KG1 (cell line): ENCODE data around the gene TPX2.
A peak's percentile ranks its signal among the peaks of the same experiment; 100 is the strongest.
"Not testable (repeated sequence)": the region's sequence is repeated elsewhere in the genome, so short reads cannot be mapped to it uniquely, and the experiment has no call there.

Experiments used
- DNase-seq: peaks from one replicate; lab custom pipeline; 2025; lab: John Stamatoyannopoulos, UW

Gene TPX2

DNA sequence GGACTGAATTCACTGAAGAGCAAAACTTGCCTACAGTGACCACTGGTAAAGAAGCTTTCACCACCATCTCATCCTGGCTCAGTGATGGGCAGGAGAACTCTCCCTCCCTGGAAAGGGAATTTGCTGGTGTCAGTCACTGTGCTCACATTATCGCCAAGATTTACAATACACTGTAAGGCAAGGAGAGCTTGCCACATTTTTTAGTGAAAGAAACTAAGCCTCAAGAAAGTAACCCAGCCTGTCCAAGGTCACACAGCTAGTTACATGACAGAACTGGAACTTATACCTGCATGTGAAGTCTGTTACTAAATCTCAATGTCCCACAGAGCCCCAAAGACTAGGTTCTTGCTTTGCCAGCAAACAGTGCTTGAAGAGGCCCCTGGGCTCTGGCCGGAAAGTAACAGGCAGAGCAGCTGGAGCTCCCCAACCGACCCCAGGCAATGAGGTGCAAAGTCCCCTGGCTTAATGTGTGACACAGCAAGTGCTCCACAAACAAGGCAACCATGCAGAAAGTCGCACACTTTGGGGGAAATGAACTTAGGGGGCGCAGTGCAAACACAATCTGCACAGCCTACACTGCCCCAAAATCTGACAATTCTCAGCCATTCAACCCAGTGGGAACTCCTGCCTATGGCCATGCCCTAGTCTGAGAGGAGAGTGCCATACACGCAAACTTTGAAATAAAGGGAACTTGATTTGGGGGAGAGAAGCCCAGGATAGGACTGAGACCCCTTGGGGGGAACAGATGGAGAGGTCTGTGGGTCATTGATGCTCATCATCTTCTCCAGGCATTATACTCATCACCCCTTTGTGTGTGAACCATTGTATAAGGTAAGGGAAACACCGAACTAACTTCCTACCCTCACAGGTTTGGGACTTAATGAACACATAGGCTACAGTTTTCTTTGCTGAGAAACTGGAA is 18.3 kb upstream of the TPX2 start:
- no peak for DNase-seq

DNA sequence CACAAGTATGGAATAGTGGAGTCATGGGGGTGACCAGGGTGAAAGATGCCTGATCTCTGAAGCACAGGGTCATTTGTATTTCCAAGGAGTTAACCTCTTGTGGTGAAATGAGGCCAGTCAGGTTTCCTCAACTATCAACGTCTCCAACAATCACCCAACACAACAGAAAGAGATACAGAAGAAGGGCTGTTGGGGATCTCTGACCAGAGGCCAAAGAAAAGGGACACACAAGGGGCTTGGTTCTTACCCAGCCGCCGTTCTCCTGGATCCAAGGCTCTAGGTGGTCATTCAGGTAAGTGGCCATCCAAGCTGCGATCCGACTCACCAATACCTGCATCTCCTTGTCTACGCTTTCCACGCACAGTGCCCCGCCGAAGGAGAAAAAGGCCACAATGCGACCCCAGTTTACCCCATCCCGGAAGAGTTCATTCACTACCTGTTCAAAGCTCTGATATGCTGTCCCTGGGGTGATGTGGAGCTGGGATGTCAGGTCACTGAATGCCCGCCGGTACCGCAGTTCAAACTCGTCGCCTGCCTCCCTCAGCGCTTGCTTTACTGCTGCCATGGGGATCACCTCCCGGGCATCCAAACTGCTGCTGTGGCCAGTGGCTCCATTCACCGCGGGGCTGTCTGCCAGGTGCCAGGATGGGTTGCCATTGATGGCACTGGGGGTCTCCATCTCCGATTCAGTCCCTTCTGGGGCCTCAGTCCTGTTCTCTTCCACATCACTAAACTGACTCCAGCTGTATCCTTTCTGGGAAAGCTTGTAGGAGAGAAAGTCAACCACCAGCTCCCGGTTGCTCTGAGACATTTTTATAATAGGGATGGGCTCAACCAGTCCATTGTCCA is 17.5 kb upstream of the TPX2 start:
- no peak for DNase-seq

GRCh38 chr20:31722257-31723068 is 16.6 kb upstream of the TPX2 start, which contains the start of gene BCL2L1:
BCL2L1 (minus strand) TSS chr20:31722868; CDS start chr20:31722218, 650 bp downstream.
- peak; percentile 36 for DNase-seq

- no peak for DNase-seq
Observed at GRCh38 chr20:31723069-31723318, 16.1 kb upstream of the TPX2 start.

GRCh38 chr20:31723319-31724078 is 15.6 kb upstream of the TPX2 start:
- DNase-seq: peak; percentile 92

DNA sequence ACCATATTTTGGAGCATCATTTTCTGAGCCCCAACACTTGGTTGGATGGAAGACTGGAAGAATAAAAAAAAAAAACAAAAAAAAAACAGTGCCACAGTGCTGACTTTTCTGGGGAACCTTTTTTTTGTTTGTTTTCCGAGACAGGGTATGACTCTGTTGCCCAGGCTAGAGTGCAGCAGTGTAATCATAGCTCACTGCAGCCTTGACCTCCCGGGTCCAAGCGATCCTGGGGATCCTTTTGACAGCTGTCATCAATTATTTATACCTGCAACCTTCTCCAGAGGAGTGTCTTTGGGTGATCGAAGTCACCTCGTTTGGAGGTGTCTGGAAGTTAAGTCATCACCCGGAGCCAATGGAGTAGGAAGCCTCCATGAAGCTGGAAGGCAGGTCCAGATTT is 7.8 kb upstream of the TPX2 start:
- no peak for DNase-seq

DNA sequence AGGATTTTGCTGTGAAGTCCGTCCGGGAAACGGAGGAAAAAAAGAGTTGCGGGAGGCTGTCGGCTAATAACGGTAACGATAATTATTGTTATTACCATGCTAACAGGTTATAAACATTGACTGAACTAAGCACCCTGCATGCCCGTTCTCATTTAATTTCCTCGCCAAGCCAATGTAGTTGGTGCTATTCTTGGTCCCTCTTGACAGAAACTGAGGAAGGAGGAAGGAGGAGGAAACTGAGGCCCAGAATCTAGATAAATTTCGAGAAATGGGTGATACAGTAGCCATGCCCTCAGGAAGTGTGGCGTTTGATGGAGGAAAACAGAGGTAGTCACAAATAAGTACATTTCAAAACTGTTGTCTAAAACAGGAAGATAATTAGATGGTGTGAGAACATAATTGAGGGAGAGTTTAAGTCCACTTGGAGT is 474 bp downstream of the TPX2 start:
- DNase-seq: no peak

GRCh38 chr20:31740208-31740607 is 1.1 kb downstream of the TPX2 start:
- DNase-seq: no peak

- no peak for DNase-seq
Observed at GRCh38 chr20:31740656-31741323, 1.7 kb downstream of the TPX2 start.

- no peak for DNase-seq
Observed at GRCh38 chr20:31746068-31746878, 7.2 kb downstream of the TPX2 start.

- DNase-seq: not testable (repeated sequence)
Observed at GRCh38 chr20:31747028-31747427, 7.9 kb downstream of the TPX2 start.

GRCh38 chr20:31747640-31748039 is 8.6 kb downstream of the TPX2 start:
- DNase-seq: no peak

DNA sequence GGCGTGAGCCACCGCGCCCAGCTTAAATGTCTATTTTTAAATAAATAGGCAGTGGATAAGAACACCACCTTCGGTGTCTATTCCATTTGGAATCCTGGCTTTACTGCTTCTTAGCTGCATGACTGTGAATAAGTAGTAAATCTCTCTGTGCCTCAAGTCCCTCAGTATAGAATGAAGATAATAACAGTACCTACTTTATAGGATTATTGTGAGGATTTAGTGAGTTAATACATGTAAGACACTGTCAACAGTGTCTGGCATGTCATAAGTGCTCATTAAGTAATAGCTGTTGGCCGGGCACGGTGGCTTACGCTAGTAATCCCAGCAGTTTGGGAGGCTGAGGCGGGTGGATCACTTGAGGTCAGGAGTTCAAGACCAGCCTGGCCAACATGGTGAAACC is 10.1 kb downstream of the TPX2 start:
- no peak for DNase-seq

DNA sequence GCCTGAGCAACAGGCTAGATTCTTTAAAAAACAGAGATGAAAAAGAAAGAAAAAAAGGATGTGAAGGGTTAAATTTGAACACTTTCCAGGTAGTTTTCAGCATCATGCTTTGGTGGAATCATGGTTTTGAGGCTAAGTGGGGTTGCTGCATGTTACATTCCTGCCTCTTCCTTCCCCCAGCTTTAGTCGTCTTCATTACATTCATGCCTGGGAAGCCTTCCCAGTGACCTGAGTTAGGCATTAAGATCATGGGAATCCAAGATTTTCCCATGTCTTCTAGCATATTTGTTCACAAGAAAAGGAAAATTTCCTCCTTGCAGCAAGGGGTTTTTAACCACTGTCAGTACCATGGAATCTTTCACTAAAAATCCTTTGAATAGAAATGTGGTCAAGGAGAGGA is 12.0 kb downstream of the TPX2 start:
- DNase-seq: no peak

GRCh38 chr20:31757254-31757653 is 18.2 kb downstream of the TPX2 start:
- no peak for DNase-seq

GRCh38 chr20:31758521-31758920 is 19.4 kb downstream of the TPX2 start:
- DNase-seq: no peak

GRCh38 chr20:31758991-31759390 is 19.9 kb downstream of the TPX2 start:
- DNase-seq: no peak

DNA sequence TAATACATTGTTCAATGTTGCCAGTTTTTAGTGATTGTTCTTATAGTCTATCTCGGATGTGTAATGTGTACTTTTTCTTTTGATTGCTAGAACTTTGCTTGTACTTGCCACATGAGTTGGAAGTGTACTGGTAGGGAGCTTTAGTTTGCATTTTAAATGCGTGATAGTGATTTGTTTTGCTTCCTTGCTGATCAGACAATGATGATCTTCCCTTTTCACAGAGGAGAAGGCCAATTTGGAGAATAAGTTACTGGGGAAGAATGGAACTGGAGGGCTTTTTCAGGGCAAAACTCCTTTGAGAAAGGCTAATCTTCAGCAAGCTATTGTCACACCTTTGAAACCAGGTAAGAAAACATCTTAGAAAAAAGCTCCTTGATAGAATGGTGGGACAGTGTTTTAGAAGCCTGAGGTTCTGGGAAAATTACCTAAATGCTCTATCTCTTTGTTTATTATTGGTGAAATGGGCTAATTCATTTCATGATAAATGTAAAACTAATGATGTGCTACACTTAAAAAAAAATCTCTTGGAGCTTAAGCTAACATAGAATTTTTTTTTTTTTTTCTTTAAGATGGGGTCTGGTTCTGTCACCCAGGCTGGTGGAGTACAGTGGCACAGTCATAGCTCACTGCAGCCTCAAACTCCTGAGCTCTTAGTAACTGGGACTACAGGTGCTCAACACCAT is 20.9 kb downstream of the TPX2 start:
- DNase-seq: no peak

DNA sequence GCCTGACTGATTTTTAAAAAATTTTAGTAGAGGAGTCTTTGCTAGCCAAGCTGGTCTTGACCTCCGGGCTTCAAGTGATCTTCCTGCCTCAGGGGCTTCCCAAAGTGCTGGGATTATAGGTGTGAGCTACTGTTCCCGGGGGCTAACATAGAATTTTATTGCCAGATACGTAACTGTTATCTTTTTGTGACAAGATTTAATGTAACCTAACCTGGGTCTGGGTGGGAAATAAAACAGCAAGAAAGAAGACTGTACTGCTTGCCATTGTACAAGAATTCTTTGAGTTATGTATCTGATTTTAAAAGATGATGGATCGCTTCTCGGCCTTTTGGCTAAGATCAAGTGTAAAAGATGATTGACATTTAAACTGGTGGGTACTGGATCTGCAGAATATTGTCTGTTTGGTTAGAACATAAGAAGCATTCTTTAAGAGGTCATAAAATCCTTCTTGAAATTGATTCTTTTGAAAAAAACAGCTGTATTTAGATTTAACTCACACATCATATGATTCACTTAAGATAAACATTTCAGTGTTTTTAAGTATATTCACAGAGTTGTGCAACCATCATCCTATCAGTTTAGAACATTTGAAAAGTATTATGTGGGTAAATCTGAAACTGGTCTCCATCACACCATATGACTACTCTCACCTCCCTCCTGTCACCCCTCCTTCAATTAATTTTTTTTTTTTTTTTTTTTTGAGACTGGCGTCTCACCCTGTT is 21.6 kb downstream of the TPX2 start:
- no peak for DNase-seq
